H7 (cell line): Measurements from ENCODE around the gene FBXO17. TPM values are rescaled to one million over a fixed set of nuclear protein-coding genes. Genes with fewer than 3 reads are reported as not detected.

Experiments used
- total RNA-seq: library from RNA; depleted of rRNA; stranded (reverse); fragments of >200 nt; shearing (Covaris generic); gene quantifications from 2 replicates; pipeline ENCODE4 v1.2.3, GENCODE V29; 2014; rRNA removed

FBXO17 gene
- total RNA-seq, 1 experiment from 2014 or later: 25.3 TPM

Other genes with a start within 250 kb of the FBXO17 start
- gene CAPN12, start 231.3 kb downstream of the FBXO17 start, total RNA-seq: 3.0 and 5.4 TPM in 2 replicates
- 0.37 and 1.9 TPM in 2 replicates for gene LGALS7, start 202.2 kb downstream of the FBXO17 start, total RNA-seq
- not detected in 2 replicates for gene LGALS7B, start 186.5 kb downstream of the FBXO17 start, total RNA-seq
- not detected in 2 replicates for gene LGALS4, start 162.8 kb downstream of the FBXO17 start, total RNA-seq
- 97.6 and 109 TPM in 2 replicates for gene ECH1, start 143.9 kb downstream of the FBXO17 start, total RNA-seq
- 454 and 591 TPM in 2 replicates for gene HNRNPL, start 125.8 kb downstream of the FBXO17 start, total RNA-seq
- 34.0 and 40.5 TPM in 2 replicates for gene RINL, start 97.5 kb downstream of the FBXO17 start, total RNA-seq
- gene SIRT2, start 76.1 kb downstream of the FBXO17 start, total RNA-seq: 11.6 and 11.8 TPM in 2 replicates
- 26.0 and 30.6 TPM in 2 replicates for gene NFKBIB, start 75.8 kb downstream of the FBXO17 start, total RNA-seq
- gene CCER2, start 63.6 kb downstream of the FBXO17 start, total RNA-seq: 0.07 TPM in 1 of 2 replicates, not detected in the other
- gene SARS2, start 45.0 kb downstream of the FBXO17 start, total RNA-seq: 65.9 and 75.6 TPM in 2 replicates
- 106 and 115 TPM in 2 replicates for gene MRPS12, start 44.8 kb downstream of the FBXO17 start, total RNA-seq
- 4.0 and 5.5 TPM in 2 replicates for gene FBXO27, start 56.8 kb upstream of the FBXO17 start, total RNA-seq
- 0.14 TPM in 1 of 2 replicates, not detected in the other for gene ACP7, start 108.6 kb upstream of the FBXO17 start, total RNA-seq
- gene PAK4, start 150.0 kb upstream of the FBXO17 start, total RNA-seq: 14.0 and 15.6 TPM in 2 replicates
- gene NCCRP1, start 221.2 kb upstream of the FBXO17 start, total RNA-seq: not detected in 2 replicates
- not detected in 2 replicates for gene SYCN, start 228.5 kb upstream of the FBXO17 start, total RNA-seq